Liver (tissue), 2 donors: ENCODE results near the gene ERICH4.

Experiments used
- GABPA ChIP-seq, 2 donors: IDR thresholded peaks in 1 of 2; conservative IDR thresholded peaks in 1 of 2; 2 replicates each; pipeline ENCODE4 v1.6.1; 2016; ENCODE audit warnings: antibody characterized with exemption in 2 of 2, mild to moderate bottlenecking in 1 of 2, moderate library complexity in 1 of 2
- TF ChIP-seq, protein P1 (sequence below): IDR thresholded peaks from 2 replicates; pipeline ENCODE4 v1.6.1; 2016; ENCODE audit warnings: antibody characterized with exemption
- TF ChIP-seq, protein P2 (sequence below): IDR thresholded peaks from 2 replicates; pipeline ENCODE4 v1.6.1; 2016; ENCODE audit warnings: antibody characterized with exemption
- donor health status: healthy.

DNA sequence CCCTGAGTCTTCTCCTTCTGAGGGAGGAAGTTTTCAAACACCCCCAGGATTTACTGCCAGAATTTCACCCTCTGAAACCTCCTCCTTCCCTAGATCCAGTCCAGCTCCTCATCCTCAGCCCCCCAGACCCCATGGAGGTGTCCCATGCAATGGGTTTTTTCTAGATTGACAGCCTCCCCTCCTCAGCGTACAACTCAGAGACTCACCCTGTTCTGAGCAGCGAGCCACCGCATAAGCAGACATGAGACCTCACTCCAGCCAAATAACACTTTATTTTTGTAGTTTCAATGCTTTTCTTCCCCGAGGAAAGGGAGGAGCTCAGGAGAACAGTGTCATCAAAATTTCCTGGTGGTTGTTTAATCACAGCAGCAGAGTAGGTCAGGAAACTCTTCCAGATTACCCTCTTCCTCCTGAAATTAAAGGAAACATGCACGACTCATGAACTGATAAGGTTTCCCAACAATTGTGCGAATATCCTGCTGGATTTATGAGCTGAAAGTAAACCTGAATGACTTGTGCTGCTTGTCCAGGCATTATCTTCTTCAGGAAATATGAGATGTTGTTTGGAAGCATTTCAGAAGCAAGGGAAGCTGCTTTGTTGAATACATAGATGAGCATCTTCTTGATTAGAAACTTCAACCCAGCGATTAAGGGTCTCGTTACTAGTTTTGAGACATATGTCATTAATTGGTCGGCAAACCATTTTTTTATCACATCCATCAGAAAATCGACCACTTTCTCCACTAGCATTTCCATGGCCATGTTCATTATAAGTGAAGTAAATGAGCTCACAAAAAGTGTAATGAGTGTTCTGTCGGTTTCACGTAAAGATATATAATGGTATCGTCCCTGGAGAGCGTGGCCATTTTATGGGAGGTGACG, 36.2 kb downstream of the ERICH4 start:
- TF ChIP-seq, protein P1, sequence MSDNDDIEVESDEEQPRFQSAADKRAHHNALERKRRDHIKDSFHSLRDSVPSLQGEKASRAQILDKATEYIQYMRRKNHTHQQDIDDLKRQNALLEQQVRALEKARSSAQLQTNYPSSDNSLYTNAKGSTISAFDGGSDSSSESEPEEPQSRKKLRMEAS, result no peak
- TF ChIP-seq, protein P2, sequence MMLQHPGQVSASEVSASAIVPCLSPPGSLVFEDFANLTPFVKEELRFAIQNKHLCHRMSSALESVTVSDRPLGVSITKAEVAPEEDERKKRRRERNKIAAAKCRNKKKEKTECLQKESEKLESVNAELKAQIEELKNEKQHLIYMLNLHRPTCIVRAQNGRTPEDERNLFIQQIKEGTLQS, result no peak
- TF ChIP-seq GABPA (IDR thresholded peaks at IDR 0.05 in 1 of 2, conservative IDR thresholded peaks at IDR 0.05 in 1 of 2), result no peak
